K562 (cell line): Measurements from ENCODE around the gene PGBD1. TPM values are rescaled to one million over a fixed set of nuclear protein-coding genes. Genes with fewer than 3 reads are reported as not detected.
A peak's percentile ranks its signal among the peaks of the same experiment; 100 is the strongest.

Source experiments
- GABPA ChIP-seq: fragments of 200-800 bp; sonication (Bioruptor generic); conservative IDR thresholded peaks from 2 replicates; pipeline ENCODE4 v1.6.1; 2016; ENCODE audit warnings: low read depth, missing genetic modification characterization, missing compliant biosample characterization
- JUN ChIP-seq, 2 experiments: sonication (generic) in 1 of 2; formaldehyde crosslinking in 1 of 2; IDR thresholded peaks; 2 replicates each; pipeline versions ENCODE4 v1.6.1 to v1.8.0; 2012 to 2022; ENCODE audit warnings: borderline replicate concordance in 2 of 2, mild to moderate bottlenecking in 2 of 2, improper control_type of control experiment in 1 of 2, low read depth in 1 of 2, low read length in 1 of 2, missing genetic modification reagents in 1 of 2
- KDM5B ChIP-seq: fragments of 200-600 bp; sonication (generic); IDR thresholded peaks from 2 replicates; pipeline ENCODE4 v1.6.1; 2012; ENCODE audit warnings: low read depth, mild to moderate bottlenecking, moderate library complexity, low read length, control low read depth, inconsistent platforms; ENCODE audit not compliant: insufficient replicate concordance
- SAFB ChIP-seq: fragments of 200-400 bp; formaldehyde crosslinking; IDR thresholded peaks from 2 replicates; pipeline ENCODE4 v1.6.1; 2017; ENCODE audit warnings: low read depth, low read length, borderline replicate concordance
- THRAP3 ChIP-seq: fragments of 450-650 bp; IDR thresholded peaks from 2 replicates; pipeline ENCODE4 v1.6.1; 2016; ENCODE audit warnings: mild to moderate bottlenecking, inconsistent platforms, borderline replicate concordance
- YY1 ChIP-seq, 3 experiments: IDR thresholded peaks; 2 replicates each; pipeline ENCODE4 v1.6.1; 2011; ENCODE audit warnings: low read length in 2 of 3, mild to moderate bottlenecking in 2 of 3, moderate library complexity in 2 of 3, borderline replicate concordance in 1 of 3, control low read depth in 1 of 3, low read depth in 1 of 3; ENCODE audit not compliant: insufficient read depth in 3 of 3, insufficient replicate concordance in 2 of 3, control insufficient read depth in 1 of 3, insufficient read length in 1 of 3; ENCODE audit errors: extremely low read depth in 1 of 3
- ZNF644 ChIP-seq: fragments of 200-800 bp; sonication (Bioruptor generic); IDR thresholded peaks from 2 replicates; pipeline ENCODE4 v1.6.1; 2016; ENCODE audit warnings: low read depth, missing genetic modification characterization, missing compliant biosample characterization
- ZNF707 ChIP-seq: fragments of 250-450 bp; sonication (Bioruptor Pico); conservative IDR thresholded peaks from 2 replicates; pipeline ENCODE4 v1.8.0; 2022; ENCODE audit warnings: inconsistent platforms, mild to moderate bottlenecking, moderate library complexity
- polyA plus RNA-seq, 8 experiments: library from polyadenylated mRNA; depleted of rRNA in 4 of 8; stranded (reverse) in 5 of 8; unstranded in 3 of 8; fragments of >200 nt; fragmentation: Nextera tagmentation in 2 of 8; fragmentation: Illumina TruSeq in 1 of 8; extraction: Ambion mirVana in 2 of 8; extraction: Trizol in 1 of 8; gene quantifications; 2 replicates each; pipeline versions ENCODE4 v1.2.1 to v1.2.3, GENCODE V29; 2011 to 2014; ENCODE audit warnings: inconsistent platforms in 1 of 8, missing spikeins in 1 of 8
- total RNA-seq, 7 experiments: library from RNA; depleted of rRNA in 6 of 7; stranded (reverse); fragments of >200 nt in 6 of 7; fragmentation: Illumina TruSeq in 2 of 7; extraction: Trizol in 2 of 7; gene quantifications; 2 replicates each; pipeline versions ENCODE4 v1.2.1 to v1.2.3, GENCODE V29; 2011 to 2021; ENCODE audit warnings: low replicate concordance in 1 of 7
- TF ChIP-seq, protein P1 (sequence below), 2 experiments: fragments of 450-650 bp; IDR thresholded peaks; 2 replicates each; pipeline ENCODE4 v1.6.1; 2016; ENCODE audit warnings: mild to moderate bottlenecking in 2 of 2, borderline replicate concordance in 1 of 2, low read depth in 1 of 2, moderate library complexity in 1 of 2
- TF ChIP-seq, protein P2 (sequence below): fragments of 250-450 bp; sonication (Bioruptor Pico); IDR thresholded peaks from 2 replicates; pipeline ENCODE4 v1.8.0; 2021; ENCODE audit warnings: moderate library complexity, mild to moderate bottlenecking, inconsistent platforms

The PGBD1 gene
- total and polyA plus RNA-seq, 9 of the 15 experiments (the other 6 are each of a cell fraction or from before 2014, with no cell fraction given), result 3.3 to 9.0 (median 7.3) TPM

DNA sequence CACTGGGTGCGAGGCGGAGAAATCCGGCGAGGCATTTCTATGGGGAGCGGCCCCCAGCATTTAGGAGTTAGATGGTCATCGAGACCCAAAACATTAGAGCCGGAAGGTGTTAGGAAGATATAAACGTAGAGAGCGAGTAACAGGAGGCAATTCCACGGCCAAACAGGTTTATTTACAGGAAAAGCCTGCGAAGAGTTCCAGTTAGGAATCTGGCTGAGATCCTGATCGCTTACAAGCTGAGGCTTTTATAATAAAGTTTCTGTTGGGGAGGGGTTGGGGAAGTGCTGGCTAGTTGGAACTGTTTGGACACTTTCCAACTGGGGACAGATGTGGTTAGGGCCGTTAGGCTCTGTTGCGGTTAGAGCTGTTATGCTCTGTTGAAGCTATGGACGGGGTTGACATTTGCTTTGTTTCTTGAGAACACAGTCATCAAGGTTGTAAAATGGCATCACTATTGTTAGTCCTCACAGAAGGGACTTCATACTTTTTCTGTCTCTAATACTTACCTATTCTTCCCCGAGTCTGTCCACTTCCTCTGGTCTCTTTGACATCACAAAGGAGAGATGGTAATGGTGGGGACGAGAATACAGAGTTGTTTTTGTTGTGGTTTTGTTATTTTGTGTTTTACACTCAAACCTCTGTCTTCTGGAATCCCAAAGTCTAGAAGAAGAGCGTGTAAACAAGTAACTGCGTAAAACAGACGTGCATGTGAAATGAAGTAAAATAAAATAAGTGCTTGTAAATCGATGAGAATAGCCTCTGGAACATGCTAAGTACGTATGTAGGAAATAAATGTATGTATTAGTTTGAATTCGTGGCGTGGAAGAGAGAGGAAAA is 55.1 kb downstream of the PGBD1 start (continued):
- TF ChIP-seq KDM5B (peak; percentile 30), THRAP3 (peak; percentile 89; the same call in 1 of the 2 replicates), ZNF707 (CRISPR knock-in tag) (peak; percentile 50; the same call in 1 of the 2 replicates), GABPA (tag) (peak; percentile 82), SAFB (no peak), ZNF644 (tag) (peak; percentile 97), JUN (IDR thresholded peaks at IDR 0.05; ENCODE audit: borderline replicate concordance, low read depth, low read length) (no peak), JUN (CRISPR knock-in tag; IDR thresholded peaks at IDR 0.05; ENCODE audit: borderline replicate concordance) (no peak), YY1 (IDR thresholded peaks at IDR 0.05; ENCODE audit: borderline replicate concordance in 1 of 3, control insufficient read depth in 1 of 3, extremely low read depth in 1 of 3, insufficient read depth in 3 of 3, insufficient read length in 1 of 3, insufficient replicate concordance in 2 of 3, low read depth in 1 of 3, low read length in 2 of 3) (peak in 2 of 3 experiments; percentile 22 to 77)
- TF ChIP-seq, protein P1, sequence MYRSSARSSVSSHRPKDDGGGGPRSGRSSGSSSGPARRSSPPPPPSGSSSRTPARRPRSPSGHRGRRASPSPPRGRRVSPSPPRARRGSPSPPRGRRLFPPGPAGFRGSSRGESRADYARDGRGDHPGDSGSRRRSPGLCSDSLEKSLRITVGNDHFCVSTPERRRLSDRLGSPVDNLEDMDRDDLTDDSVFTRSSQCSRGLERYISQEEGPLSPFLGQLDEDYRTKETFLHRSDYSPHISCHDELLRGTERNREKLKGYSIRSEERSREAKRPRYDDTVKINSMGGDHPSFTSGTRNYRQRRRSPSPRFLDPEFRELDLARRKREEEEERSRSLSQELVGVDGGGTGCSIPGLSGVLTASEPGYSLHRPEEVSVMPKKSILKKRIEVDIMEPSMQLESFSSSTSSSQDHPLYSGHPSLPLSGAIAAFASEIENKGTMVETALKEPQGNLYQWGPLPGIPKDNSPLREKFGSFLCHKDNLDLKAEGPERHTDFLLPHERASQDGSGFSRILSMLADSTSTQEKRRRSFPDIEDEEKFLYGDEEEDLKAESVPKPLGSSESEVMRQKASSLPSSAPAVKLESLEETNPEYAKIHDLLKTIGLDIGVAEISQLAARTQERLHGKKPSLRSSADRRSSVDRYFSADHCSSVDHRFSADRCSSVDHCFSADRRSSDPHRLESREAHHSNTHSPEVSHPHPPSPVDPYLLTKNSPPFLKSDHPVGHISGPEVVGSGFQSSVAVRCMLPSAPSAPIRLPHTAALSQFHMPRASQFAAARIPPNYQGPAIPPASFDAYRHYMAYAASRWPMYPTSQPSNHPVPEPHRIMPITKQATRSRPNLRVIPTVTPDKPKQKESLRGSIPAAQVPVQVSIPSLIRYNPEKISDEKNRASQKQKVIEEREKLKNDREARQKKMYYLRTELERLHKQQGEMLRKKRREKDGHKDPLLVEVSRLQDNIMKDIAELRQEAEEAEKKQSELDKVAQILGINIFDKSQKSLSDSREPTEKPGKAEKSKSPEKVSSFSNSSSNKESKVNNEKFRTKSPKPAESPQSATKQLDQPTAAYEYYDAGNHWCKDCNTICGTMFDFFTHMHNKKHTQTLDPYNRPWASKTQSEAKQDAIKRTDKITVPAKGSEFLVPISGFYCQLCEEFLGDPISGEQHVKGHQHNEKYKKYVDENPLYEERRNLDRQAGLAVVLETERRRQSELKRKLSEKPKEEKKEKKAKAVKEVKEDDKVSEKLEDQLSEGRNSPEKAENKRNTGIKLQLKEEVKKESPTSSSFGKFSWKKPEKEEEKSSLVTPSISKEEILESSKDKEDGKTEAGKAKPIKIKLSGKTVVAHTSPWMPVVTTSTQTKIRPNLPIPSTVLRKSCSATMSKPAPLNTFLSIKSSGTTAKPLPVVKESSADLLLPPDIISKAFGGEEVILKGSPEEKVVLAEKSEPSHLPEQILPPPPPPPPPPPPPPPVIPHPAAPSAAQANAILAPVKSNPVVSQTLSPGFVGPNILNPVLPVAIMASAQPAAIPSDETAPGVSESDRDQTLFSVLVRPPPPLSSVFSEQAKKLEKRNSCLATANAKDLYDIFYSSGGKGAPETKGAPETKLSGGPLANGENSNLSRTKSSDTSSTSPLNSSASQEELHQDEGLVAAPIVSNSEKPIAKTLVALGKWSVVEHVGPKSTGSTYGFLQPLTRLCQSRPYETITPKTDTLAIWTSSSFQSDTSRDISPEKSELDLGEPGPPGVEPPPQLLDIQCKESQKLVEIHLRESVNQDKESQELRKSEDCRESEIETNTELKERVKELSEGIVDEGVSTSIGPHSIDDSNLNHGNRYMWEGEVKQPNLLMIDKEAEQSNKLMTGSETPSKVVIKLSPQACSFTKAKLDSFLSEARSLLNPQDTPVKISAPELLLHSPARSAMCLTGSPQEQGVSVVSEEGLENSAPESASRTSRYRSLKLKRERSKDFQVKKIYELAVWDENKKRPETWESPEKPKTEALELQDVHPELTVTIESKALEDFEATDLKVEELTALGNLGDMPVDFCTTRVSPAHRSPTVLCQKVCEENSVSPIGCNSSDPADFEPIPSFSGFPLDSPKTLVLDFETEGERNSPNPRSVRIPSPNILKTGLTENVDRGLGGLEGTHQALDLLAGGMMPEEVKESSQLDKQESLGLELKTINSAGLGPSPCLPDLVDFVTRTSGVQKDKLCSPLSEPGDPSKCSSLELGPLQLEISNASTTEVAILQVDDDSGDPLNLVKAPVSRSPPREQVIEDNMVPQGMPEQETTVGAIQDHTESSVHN (IDR thresholded peaks at IDR 0.05; ENCODE audit: borderline replicate concordance in 1 of 2, low read depth in 1 of 2), result peak; percentile 37 to 95; a peak in 2 of 4 replicates
- TF ChIP-seq, protein P2, sequence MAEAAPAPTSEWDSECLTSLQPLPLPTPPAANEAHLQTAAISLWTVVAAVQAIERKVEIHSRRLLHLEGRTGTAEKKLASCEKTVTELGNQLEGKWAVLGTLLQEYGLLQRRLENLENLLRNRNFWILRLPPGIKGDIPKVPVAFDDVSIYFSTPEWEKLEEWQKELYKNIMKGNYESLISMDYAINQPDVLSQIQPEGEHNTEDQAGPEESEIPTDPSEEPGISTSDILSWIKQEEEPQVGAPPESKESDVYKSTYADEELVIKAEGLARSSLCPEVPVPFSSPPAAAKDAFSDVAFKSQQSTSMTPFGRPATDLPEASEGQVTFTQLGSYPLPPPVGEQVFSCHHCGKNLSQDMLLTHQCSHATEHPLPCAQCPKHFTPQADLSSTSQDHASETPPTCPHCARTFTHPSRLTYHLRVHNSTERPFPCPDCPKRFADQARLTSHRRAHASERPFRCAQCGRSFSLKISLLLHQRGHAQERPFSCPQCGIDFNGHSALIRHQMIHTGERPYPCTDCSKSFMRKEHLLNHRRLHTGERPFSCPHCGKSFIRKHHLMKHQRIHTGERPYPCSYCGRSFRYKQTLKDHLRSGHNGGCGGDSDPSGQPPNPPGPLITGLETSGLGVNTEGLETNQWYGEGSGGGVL (CRISPR knock-in tag), result no peak
